COR-L47 (cell line): ENCODE results near the gene RPS6KA4.

Source experiments
- DNase-seq: peaks from one replicate; lab custom pipeline; 2025; lab: John Stamatoyannopoulos, UW

RPS6KA4 gene

GRCh38 chr11:64348383-64349024 lies 10.5 kb upstream of the RPS6KA4 start:
- DNase-seq: no peak

GRCh38 chr11:64349025-64349387 lies 10.0 kb upstream of the RPS6KA4 start:
- no peak for DNase-seq

DNA sequence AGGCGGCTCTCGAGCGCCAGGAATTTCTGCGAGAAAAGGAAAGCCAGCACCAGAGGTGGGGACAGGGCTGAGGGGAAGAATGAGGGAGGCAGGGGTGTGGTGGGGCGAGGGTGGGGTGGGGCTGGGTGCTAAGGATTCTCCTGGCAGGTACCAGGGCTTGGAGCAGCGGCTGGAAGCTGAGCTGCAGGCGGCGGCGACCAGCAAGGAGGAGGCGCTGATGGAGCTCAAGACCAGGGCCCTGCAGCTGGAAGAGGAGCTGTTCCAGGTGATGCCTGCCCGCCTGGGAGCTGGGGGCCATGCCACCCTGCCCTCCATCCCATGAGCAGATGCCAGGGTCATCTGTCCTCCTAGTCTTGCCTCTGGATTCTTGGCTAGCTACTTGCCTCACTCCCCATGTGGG lies 9.6 kb upstream of the RPS6KA4 start:
- no peak for DNase-seq

GRCh38 chr11:64351136-64351631 lies 7.8 kb upstream of the RPS6KA4 start:
- no peak for DNase-seq

DNA sequence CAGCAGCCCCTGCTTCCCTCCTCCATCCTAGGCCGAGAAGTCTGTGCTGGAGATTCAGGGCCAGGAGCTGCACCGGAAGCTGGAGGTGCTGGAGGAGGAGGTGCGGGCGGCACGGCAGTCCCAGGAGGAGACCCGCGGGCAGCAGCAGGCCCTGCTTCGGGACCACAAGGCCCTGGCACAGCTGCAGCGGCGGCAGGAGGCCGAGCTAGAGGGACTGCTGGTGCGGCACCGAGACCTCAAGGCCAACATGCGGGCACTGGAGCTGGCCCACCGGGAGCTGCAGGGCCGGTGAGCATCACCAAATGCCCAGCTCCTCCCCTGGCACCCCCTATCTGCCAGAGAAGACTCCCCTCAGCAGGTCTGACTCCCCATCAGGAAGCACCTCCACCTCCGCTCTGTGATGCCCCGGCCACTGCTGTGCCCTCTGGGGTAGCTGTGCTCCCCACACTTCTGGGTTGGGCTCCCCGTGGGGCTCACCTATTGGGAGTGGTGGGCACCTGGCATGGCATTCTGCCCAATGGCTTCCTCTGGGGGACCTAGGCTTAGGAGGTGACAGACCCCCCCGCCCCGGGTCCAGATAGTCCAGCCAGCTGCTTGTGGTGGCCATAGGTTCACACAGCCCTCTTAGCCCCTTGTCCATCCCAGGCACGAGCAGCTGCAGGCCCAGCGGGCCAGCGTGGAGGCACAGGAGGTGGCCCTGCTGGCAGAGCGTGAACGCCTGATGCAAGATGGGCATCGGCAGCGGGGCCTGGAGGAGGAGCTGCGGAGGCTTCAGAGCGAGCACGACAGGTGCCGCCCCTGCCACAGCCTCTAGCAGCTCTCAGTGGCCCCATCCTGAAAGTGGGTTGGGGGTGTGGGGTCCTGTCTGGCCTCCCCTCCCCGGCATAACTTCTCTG lies 6.6 kb upstream of the RPS6KA4 start:
- DNase-seq: peak; percentile 89

DNA sequence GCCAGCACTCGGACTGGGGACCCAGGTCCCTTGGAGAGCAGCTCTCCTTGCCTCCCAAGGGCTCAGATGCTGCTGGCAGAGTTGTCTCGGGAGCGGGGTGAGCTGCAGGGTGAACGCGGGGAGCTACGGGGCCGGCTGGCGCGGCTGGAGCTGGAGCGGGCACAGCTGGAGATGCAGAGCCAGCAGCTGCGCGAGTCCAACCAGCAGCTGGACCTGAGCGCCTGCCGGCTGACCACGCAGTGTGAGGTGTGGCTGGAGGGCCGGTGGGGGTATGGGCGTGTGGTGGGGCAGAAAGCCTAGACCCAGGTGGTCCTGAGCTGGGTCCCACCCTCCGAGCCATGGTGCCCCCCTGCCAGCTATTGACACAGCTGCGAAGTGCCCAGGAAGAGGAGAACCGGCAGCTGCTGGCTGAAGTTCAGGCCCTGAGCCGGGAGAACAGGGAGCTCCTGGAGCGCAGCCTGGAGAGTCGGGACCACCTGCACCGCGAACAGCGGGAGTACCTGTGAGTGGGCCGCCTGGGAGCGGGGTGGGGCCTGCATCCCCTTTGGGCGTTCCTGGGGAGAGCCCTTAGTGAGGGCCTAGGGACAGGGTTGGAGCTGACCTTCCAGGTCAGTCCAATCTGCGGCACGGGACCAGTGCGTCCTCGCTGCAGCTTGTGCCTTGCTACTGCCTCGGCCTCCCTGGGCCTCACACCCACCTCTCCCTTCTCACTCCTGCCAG lies 5.8 kb upstream of the RPS6KA4 start:
- peak; percentile 94 for DNase-seq

- DNase-seq: no peak
These were observed 5.1 kb upstream of the RPS6KA4 start for GRCh38 chr11:64353715-64354506.

DNA sequence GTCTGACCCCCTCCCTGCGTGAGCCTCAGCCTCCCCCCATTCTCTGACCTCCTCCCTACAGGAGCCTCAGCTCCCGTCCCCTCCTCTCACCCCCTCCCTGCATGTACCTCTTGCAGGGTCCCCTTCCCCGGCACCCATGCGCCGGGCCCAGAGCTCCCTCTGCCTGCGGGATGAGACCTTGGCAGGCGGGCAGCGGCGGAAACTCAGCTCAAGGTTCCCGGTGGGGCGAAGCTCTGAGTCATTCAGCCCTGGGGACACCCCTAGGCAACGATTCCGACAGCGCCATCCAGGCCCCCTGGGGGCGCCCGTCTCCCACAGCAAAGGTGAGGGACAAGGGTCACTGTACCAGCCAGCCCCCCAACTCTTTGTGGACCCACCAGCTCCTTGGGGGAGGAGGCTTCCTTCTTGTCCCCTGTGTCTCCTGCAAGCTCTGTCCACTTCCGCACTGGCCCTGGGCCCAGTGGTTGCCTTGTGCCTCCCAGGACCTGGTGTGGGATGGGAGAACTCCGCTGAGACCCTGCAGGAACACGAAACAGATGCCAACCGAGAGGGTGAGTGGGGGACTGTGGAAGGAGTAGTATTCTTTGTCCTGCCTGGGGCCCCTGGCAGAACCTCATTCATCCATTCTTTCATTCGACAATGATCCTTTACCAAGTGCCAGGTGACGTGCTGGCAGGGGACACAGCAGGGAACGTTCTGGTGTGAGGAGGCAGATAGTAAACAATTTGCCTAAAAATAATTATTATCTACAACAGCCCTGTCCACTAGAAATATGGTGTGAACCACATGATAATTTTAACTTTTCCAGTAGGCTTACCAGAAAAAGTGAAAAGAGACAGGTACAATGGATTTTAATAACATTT lies 3.7 kb upstream of the RPS6KA4 start:
- peak; percentile 91 for DNase-seq

DNA sequence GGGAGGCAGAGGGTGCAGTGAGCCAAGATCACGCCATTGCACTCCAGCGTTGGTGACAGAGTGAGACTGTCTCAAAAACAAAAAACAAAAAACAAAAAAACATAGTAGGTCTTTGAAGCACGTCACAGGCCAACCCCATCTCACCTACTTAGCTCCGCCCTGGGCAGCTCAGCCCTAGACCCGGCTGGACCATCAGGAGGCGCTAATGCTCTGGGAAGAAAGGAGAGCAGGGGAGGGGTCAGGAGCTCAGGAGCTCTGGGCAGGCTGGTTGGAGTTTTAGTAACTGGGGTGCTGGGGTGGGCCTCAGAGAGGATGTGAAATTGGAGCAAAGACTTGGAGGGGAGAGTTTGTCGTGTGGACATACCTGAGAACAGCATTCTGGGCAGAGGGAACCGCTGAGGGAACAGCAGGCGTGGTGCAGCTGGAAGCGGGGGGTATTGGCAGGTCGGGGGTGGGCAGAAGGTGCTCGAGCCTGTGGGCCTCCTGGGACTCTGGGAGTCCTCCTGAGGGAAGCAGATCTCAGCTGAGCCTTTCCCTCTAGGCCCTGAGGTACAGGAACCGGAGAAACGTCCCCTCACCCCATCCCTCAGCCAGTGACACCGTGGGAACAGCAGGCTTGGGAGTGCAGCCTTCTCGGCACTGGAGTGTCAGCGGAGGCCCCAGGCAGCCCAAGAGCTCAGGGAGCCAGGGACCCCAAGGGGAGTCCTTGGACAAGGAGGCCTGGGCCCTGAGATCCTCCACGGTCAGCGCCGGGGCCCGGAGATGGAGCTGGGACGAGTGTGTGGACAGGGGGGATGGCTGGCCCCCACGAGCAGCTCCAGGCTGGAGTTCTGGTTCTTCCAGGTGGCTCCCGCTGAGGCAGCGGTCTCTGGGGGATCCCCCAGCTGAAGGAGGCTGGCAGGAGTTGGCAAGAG lies 2.2 kb upstream of the RPS6KA4 start:
- peak; percentile 29 for DNase-seq

DNA sequence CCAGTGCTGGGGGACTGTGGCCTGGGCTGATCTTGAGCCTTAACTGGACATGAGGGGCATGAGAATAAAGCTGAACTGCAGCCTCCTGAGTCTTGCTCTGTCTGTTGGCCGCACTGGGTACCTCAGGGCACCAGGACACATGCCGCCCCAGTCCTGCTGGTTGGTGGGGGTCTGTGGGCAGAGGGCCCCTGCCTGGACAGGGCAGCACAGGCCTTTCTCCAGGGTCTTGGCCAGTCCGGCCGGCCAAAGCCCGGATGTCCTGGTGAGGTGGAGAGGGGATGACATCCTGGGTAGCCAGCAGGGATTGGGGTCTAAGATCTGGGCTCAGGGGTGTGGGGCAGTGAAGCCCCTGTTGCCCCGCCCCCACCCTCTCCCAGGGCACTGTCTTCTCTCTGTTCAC lies 1.5 kb upstream of the RPS6KA4 start:
- no peak for DNase-seq

DNA sequence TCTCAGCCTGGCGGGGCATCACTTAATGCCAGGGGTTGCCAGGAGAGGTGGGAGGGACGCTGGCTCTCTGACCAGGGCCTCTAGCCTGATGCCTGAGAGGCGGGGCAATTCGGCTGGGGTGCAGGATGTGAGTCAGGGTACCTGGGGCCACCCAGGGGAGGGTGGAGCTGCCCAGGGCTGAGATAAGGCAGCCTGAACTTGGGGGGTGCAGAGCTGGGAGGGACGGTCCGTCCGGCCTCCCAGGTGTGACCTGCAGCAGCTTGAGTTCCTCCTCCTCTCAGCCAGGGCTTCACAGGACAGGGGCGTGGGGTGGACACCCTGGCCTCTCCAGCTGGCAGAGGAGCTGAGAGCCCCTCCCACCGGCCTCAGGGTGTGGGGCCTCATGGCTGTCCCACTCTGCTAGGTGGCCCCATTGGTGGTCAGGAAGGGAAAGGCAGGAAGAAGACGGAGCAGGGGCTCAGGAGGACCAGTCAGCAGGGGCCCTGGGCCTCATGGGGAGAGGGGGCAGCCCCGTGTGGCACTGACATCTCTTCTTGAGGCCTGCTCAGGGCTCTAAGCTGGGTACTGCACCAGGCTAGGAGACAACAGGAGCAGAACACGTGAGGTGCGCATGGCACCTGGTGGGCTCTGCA lies 942 bp upstream of the RPS6KA4 start:
- DNase-seq: no peak

- DNase-seq: no peak
These were observed 441 bp upstream of the RPS6KA4 start for GRCh38 chr11:64358536-64358906.

DNA sequence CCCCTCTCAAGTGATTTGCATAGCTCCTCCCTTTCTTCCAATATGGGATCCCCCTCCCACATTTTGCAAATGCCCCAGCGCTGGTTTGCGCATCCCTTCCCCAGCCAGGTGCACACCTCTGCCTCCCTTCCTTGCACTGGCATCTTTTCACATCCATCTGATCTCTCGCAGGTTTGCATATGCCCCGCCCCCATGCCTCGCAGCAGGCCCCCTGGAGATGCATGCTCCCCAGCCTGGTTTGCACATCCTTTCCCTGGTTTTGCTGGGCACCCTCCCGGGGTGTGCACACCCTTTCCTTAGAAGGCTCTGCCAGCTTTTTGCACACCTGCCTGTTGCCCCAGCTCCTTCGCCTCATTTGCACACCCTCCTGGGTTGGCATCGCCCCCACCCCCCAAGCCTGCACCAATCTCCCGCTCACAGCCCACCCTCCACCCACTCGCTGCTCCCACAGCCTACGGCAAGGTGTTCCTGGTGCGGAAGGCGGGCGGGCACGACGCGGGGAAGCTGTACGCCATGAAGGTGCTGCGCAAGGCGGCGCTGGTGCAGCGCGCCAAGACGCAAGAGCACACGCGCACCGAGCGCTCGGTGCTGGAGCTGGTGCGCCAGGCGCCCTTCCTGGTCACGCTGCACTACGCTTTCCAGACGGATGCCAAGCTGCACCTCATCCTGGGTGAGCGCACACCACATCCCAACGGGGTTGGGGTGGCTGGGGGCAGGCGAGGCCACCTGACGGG lies 917 bp downstream of the RPS6KA4 start:
- DNase-seq: peak; percentile 41

- DNase-seq: no peak
These were observed 1.5 kb downstream of the RPS6KA4 start for GRCh38 chr11:64360448-64360921.

DNA sequence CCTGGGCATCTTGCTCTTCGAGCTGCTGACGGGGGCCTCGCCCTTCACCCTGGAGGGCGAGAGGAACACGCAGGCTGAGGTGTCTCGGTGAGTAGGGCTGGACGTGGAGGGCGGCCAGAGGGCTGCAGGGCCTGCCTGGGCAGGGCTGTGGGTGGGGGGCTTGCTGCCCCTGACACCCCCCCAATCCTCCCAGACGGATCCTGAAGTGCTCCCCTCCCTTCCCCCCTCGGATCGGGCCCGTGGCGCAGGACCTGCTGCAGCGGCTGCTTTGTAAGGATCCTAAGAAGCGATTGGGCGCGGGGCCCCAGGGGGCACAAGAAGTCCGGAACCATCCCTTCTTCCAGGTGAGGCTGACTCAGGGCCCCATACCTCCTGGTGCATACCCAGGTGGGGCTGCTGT lies 2.7 kb downstream of the RPS6KA4 start:
- DNase-seq: no peak

GRCh38 chr11:64362339-64362738 lies 3.4 kb downstream of the RPS6KA4 start:
- no peak for DNase-seq

DNA sequence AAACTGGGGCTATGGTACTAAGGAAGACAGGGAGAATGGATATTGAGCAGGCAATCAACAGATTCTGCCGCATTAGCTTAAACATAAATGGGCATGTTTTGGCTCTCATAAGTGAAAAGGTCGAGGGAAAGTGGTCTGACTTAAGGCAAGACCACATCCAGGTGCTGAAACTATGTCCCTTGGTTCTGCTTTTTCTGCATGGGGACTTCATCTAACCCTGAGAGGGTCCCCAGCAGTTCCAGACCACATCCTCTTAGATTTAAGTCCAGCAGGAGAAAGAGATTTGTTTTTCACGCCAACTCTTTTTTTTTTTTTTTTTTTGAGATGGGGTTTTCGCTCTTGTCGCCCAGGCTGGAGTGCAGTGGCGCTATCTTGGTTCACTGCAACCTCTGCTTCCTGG lies 5.5 kb downstream of the RPS6KA4 start:
- DNase-seq: no peak

GRCh38 chr11:64364911-64365310 lies 5.9 kb downstream of the RPS6KA4 start:
- DNase-seq: no peak

- no peak for DNase-seq
These were observed 7.8 kb downstream of the RPS6KA4 start for GRCh38 chr11:64366751-64367150.
